ENCODE data around the gene KRTAP5-8. TPM values are rescaled to one million over a fixed set of nuclear protein-coding genes. Genes with fewer than 3 reads are reported as not detected.

The KRTAP5-8 gene, protein sequence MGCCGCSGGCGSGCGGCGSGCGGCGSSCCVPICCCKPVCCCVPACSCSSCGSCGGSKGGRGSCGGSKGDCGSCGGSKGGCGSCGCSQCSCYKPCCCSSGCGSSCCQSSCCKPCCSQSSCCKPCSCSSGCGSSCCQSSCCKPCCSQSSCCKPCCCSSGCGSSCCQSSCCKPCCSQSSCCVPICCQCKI
- total RNA-seq = 0.24 TPM in 1 of 2 replicates, not detected in the other

DNA sequence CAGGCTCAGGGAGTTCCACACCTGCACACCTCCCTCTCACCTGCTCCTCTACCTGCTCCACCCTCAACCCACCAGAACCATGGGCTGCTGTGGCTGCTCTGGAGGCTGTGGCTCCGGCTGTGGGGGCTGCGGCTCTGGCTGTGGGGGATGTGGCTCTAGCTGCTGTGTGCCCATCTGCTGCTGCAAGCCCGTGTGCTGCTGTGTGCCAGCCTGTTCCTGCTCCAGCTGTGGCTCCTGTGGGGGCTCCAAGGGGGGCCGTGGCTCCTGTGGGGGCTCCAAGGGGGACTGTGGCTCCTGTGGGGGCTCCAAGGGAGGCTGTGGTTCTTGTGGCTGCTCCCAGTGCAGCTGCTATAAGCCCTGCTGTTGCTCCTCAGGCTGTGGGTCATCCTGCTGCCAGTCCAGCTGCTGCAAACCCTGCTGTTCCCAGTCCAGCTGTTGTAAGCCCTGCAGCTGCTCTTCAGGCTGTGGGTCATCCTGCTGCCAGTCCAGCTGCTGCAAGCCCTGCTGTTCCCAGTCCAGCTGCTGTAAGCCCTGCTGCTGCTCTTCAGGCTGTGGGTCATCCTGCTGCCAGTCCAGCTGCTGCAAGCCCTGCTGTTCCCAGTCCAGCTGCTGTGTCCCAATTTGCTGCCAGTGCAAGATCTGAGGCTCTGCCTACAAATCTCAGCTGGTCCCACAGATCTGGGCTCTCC lies at the start of gene KRTAP5-8:
Gene KRTAP5-8, plus strand, starts transcription at position 49 of the 689 bp plus-strand sequence. Its CDS starts 31 bp downstream, at position 80.

DNA sequence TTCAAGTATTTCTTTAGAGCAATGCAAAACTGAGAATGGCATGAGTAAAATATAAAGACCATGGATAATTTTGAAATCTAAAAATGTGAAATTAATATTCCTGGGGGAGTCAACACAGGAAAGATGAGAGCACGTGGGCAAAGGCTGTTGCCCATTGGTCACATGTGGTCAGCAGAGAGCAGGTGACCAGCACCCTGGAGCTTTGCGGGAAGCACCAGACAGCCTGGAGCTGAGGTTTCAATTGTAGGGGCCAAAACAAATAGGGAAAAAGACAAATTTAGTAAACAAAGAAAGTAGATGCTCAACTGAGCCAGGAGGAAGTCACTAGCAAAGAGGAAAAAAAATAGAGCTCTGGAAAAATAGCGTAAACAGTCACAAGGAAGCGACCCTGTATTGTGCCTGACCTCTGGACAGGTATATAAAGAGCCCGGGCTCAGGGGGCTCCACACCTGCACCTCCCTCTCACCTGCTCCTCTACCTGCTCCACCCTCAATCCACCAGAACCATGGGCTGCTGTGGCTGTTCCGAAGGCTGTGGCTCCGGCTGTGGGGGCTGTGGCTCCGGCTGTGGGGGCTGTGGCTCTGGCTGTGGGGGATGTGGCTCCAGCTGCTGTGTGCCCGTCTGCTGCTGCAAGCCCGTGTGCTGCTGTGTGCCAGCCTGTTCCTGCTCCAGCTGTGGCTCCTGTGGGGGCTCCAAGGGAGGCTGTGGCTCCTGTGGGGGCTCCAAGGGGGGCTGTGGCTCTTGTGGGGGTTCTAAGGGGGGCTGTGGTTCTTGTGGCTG lies 10.8 kb upstream of the KRTAP5-8 start, which contains the start of gene KRTAP5-7:
Gene KRTAP5-7, plus strand, starts transcription at position 472 of the 780 bp plus-strand sequence. Its CDS starts 34 bp downstream, at position 506.

DNA sequence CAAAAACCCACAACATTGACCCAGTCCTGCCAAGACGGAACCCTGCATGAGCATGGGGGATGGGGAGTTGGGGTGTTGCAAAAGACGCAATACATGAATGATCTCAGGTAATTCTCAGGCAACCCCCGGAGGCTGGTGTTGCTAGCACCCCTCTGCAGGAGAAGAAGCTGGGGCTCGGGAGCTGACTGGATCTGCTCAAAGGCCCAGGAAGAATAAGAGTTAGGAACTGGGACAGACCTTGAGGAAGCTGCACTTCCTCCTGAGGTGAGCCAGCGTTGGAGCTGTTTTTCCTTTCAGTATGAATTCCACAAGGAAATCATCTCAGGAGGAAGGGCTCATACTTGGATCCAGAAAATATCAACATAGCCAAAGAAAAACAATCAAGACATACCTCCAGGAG lies 10.3 kb downstream of the KRTAP5-8 start, which contains the start of gene KRTAP5-9:
Gene KRTAP5-9, plus strand, starts transcription at position 301 of the 400 bp plus-strand sequence. CDS start 238 bp downstream, outside the sequence.

DNA sequence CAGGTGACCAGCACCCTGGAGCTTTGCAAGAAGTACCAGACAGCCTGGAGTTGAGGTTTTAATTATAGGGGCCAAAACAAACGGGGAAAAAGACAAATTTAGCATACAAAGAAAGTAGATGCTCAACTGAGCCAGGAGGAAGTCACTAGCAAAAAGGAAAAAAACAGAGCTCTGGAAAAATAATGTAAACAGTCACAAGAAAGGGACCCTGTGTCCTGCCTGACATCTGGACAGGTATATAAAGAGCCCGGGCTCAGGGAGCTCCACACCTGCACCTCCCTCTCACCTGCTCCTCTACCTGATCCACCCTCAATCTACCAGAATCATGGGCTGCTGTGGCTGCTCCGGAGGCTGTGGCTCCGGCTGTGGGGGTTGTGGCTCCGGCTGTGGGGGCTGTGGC lies 27.4 kb downstream of the KRTAP5-8 start, which contains the start of gene KRTAP5-10:
Gene KRTAP5-10, plus strand, starts transcription at position 301 of the 400 bp plus-strand sequence. Its CDS starts 25 bp downstream, at position 326.

DNA sequence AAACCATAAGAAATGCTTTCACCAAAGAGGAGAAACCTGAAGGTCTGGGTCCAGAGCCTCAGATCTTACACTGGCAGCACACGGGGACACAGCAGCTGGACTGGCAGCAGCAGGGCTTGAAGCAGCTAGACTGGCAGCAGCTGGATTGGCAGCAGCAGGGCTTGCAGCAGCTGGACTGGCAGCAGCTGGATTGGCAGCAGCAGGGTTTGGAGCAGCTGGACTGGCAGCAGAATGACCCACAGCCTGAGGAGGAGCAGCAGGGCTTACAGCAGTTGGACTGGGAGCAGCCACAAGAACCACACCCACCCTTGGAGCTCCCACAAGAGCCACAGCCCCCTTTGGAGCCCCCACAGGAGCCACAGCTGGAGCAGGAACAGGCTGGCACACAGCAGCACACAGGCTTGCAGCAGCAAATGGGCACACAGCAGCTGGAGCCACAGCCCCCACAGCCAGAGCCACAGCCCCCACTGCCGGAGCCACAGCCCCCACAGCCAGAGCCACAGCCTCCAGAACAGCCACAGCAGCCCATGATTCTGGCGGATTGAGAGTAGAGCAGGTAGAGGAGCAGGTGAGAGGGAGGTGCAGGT lies 44.6 kb downstream of the KRTAP5-8 start, which contains the start of gene KRTAP5-11:
Gene KRTAP5-11, minus strand, starts transcription at position 567 of the 587 bp plus-strand sequence. Its CDS starts 38 bp downstream, at position 529.

Other genes starting within 250 kb of the KRTAP5-8 start
- gene DHCR7, start 89.6 kb upstream of the KRTAP5-8 start, total RNA-seq = 62.7 and 76.6 TPM in 2 replicates
- 90.1 and 109 TPM in 2 replicates for gene NADSYN1, start 84.8 kb upstream of the KRTAP5-8 start, total RNA-seq
- gene KRTAP5-7, start 10.8 kb upstream of the KRTAP5-8 start, total RNA-seq = not detected in 2 replicates
- not detected in 2 replicates for gene KRTAP5-9, start 10.4 kb downstream of the KRTAP5-8 start, total RNA-seq
- gene KRTAP5-10, start 27.5 kb downstream of the KRTAP5-8 start, total RNA-seq = not detected in 2 replicates
- 0.72 TPM in 1 of 2 replicates, not detected in the other for gene KRTAP5-11, start 44.9 kb downstream of the KRTAP5-8 start, total RNA-seq

All from tracheal epithelial cell (primary cell).